SH-SY5Y (cell line): ENCODE results near the gene EDEM3.

Experiments
- GATA2 ChIP-seq: IDR thresholded peaks from 2 replicates; pipeline ENCODE4 v1.6.1; 2011; ENCODE audit warnings: mild to moderate bottlenecking, low read depth, low read length
- GATA3 ChIP-seq: IDR thresholded peaks from 2 replicates; pipeline ENCODE4 v1.6.1; 2011; ENCODE audit warnings: low read depth, mild to moderate bottlenecking, low read length, moderate library complexity

Gene EDEM3

DNA sequence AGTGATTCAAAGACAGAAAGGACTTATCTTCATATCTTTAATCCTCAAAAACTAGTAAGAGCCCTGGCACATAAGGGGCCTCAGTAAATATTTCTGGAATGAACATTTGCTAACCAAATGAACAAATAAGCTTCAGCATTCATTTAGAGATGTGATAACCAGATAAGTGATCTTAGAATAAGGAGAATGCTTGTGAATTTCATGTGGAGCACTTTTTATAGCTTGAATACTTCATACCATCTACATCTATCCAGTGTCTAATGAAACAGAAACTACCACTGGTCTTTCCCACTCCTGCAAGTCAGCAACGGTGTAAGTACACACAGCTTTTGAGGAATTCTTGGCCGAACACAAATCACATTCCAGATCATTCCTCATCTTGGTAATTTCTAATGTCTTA lies 38.5 kb downstream of the EDEM3 start:
- no peak for TF ChIP-seq GATA2

DNA sequence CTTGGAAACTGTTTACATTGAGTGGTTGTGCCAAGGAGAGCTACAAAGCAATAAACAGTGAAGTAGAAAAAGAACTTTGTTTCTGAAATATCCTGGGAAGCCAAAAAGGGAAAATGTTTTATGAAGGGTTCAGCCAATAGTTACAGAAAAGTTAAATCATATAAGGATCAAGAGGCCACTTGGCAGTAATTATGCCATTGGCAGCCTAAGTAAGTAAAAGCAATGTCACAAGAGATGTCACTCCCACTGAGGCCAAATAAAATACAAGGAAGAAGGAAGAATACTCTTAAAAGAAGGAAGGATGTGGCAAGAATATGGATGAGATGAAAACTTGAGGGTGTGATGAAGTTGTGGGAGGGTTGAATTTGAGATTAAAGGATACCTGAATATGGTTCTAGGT lies 45.2 kb downstream of the EDEM3 start:
- TF ChIP-seq GATA3 (no peak), GATA2 (no peak)

DNA sequence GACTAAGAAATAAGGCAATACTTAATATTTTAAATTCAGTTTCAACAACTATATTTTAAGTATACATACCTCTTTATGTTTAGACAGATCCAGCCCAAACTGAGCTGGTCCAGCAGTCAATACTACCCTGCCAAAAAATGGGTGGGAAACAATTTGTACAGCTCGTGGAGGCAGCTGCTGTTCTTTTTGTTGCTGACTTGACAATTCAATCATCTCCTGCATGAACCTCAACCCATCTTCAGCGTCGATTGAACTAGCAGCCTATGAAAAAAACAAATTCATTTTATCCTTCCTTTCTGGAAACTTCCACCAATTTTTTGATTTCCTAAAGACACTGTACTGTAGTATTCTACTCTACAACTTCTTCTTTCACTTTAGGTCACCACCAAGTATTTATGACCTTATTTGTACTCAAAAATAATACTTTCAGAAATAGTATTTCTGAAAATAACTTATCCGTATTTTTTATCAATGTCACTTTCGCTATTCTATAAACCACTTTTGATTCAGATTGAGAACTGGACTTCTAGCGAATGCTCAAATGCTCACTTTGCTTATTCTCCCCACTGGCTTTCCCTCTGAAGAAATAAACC lies 46.5 kb downstream of the EDEM3 start:
- TF ChIP-seq GATA2 (no peak), GATA3 (no peak)

DNA sequence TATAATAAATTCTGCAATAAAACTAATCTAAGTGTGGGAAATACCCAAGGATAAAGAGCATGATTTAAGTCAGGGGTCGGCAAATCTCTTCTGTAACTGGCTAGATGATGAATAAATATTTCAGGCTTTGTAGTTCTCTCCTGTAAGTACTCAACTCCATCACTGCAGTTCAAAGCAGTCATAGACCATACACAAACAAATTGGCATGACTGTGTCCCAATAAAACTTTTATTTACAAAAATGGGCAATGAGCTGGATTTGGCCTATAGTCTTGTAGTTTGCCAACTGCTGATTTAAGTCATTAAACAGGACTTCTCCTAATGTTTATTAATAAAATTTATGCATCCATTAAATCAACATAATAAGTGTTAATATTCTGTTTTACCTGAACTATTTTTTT lies 49.4 kb downstream of the EDEM3 start:
- TF ChIP-seq GATA2: no peak
- no peak for TF ChIP-seq GATA3

DNA sequence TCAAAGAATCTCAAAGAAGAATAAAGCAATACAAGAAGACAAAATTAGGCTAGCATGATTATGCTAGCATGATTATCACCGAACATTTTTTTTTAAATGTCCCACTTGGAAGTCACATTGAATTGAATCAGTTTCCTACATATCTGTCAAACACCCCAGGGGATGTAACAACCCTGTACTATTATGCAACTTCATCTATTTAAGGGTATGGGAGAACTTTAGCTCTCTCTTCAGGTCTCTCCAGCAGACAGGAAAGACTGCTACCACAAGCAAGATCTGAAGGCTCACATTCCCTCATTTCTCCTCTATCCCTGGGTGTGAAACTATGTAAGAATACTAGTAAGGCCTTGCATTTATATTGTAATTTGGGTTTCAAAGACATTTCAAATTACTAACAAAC lies 52.8 kb downstream of the EDEM3 start:
- no peak for TF ChIP-seq GATA3
- TF ChIP-seq GATA2: no peak

DNA sequence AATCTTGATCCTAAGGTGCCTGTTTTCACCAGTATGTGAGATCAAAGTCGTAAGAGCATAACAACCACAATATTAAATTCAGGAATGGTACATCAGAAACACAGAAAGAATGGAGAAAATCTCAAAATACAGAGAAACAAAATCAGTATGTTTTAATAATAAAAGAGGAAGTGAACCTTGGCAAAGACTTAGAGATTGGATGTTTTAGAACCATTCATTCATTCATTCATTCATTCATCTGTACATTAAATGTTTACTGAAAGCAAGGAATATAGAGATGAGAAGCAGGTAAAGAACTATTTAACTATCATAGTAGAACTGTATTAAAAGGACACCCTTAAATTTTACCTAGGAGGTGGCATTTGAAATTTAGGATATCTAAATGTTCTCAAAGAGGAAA lies 55.7 kb downstream of the EDEM3 start:
- no peak for TF ChIP-seq GATA3
- TF ChIP-seq GATA2: no peak

DNA sequence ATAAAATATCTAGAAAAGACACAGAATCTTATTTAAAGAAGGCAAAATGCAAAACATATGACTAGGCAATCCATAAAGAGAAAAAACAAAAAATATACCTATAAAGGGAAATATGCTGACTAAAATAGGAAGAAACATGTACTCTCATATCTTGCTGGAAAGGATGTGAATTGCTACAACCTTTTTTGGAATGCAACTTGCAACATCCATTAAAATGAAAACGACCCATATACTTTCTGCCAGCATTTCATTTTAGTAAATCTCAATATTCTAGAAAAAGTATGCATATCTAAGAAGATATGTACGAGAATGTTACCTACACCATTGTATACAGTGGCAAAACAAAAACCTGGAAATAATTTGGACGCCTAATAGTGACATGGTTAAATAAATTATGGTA lies 56.6 kb downstream of the EDEM3 start:
- TF ChIP-seq GATA3 (no peak), GATA2 (no peak)

DNA sequence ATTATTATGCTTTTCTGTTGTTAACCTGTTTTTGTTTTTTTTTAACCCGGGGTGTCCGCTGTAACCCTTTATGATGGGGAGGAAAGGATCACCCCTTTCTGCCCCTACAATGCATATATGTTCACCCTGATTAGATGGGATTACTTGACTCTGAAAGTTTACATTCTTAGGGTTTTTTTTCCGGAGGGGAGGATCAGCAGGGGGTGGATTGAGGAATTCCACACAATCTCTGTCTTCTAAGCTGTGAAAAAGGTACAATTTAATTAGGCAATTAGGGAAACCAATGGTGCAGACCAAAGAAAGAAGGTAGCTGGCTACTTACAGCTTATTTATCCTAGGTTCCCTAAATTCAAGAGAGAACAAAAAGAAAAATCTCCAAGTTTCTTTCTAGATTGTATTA lies 58.3 kb downstream of the EDEM3 start:
- TF ChIP-seq GATA2 (no peak), GATA3 (no peak)

DNA sequence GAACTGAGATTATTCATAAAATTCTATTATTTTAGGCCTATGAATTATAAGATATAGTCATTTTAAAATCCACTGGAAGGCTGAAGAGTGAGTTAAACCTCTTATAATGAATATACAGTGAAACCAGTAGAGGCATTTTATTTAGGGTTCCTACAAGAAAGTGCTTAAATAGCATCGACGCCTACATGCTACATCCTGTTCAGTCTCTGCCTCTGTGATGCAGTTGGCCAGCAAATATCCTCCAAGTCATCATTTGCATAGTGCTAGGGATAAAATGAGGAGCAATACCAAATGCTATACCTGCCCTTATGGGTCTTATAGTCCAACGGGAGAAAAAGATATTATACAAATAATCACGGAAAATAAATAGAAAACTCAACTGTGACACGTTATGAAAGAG lies 59.6 kb downstream of the EDEM3 start:
- TF ChIP-seq GATA2 (no peak), GATA3 (no peak)

DNA sequence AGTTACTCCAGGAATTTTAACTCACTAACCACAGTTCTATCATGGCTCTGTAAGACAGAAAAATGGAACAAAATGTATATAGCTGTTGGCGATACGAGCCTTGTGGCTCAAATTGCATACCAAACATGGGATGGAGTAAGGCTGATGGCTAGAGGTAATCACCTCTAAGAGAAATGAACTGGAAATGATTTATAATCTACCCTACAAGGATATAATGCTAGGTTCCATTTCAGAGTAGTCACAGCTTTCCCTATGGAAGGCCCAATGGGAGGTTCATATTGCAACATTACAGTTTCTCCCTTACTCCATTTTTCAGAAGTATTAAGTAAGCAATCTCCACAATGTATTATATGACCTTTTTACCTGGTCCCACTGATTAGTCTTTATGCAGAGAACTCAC lies 61.6 kb downstream of the EDEM3 start:
- TF ChIP-seq GATA3: no peak
- TF ChIP-seq GATA2: no peak

DNA sequence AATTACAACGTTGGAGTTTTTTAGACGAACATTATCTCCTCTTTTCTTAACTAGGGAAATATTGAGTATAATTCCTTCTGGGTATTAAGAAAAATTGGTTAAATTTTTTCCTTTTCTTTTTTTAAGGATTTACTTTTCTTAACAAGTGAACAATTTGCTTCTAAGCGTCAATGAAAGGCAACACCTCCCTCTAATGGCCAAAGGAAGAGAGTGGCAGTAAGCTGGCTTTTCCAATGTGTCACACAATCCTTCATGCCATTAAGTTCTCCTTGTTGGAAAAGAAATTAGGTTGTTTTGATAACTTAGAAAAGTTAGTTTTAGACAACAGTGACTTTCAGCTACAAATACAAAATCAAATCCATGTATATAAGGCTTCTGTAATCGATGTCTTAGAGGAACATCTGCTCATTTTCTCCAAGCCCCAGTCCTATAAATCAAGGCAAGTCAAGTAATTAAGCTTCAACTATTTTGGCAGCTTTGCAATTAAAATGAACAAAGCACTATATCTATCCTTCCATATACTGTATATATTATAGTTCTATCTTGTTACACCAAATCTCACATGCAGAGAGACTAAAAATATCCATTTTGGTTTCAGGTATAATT lies 62.8 kb downstream of the EDEM3 start:
- no peak for TF ChIP-seq GATA2
- TF ChIP-seq GATA3: no peak

DNA sequence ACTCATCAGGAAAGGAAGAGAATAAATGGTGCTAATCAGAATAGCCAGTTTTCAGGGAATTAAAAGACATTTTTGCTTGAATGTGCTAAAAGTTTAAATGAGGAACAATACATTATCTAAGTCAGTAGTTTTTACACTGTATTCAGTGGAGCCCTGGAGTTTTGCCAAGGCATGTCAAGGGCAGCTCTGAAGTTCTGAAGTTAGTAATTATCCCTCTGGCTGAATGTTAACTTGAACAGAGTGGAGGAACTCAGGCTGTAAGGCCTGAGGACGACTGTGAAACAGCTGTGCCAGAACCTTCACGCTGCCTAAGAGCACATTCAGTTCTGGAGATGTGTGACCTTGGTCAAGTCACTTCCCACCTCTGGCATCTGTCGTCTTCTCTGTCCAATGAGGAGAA lies 68.1 kb downstream of the EDEM3 start:
- TF ChIP-seq GATA3 (no peak), GATA2 (no peak)

DNA sequence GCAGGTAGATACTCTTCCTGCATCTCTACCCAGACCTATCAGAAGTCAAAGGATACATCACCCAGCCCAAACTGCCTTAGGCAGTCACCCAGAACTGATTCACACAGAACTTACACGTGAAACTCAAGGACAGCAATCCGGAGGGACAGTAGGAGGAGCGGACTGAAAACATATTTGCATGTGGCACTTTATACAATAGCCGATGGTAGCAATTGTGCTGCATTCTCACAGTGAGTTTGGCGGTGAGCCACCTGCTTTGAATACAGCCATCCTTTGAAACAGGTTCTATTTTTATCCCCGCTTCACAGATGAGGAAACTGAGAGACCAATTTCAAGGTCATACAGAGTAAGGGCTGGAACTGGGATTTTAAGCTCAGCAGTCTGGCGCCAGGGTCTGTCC lies 69.5 kb downstream of the EDEM3 start:
- TF ChIP-seq GATA3 (no peak), GATA2 (no peak)

DNA sequence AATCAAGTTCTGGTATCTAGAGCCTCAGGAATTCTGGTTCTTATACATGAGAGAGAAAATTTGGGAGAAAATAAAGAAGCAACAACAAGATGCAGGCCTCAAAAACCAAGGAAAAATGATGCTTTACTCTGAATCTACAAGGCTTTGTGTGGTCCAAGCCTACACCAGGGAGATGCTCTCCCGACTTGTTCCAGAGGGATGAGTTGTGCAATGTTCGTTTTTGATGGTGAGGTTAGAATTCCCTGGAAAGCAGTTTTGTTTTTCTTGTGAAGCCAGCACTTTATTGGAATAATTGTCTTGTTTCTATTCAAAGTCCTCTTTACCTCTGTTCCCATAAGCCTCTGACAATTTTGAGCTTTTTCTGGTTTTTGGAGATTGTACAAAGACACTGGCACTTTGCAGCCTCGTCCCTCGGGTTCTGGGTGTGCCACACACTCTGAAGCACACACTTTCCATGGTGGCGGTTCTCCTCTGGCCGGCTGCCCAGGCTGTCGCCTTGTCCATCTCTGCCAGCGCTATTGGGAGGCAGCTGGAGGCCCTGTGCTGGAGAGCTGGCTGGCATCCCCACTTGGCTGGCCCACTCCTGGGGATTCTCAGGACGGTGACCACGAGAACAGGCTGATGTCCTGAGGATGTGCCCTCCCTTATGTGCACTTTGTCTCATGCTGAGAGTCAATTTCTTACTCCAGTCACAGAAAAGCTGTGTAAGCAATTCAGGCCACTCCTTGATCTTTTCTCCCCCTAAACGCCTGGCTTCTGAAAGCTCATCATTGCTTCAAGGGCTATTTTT lies 70.2 kb downstream of the EDEM3 start:
- no peak for TF ChIP-seq GATA2
- TF ChIP-seq GATA3: no peak

DNA sequence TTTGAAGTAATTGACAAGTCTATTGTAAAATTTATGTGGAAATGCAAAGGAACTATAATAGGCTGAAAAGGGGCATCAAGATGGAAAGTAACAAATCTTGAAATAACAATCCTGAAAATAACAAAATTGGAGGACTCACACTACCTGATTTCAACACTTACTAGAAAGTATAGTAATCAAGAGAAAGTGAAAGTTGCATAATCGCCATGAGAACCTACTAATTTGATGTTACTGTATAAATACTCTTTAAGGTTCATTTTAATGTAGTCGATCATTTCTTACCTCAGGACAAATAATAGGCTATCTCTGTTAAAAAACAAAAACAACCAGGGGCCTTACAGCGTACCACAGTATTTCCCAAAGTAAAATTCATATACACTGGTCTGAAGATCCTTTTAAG lies 71.7 kb downstream of the EDEM3 start:
- no peak for TF ChIP-seq GATA3
- TF ChIP-seq GATA2: no peak

DNA sequence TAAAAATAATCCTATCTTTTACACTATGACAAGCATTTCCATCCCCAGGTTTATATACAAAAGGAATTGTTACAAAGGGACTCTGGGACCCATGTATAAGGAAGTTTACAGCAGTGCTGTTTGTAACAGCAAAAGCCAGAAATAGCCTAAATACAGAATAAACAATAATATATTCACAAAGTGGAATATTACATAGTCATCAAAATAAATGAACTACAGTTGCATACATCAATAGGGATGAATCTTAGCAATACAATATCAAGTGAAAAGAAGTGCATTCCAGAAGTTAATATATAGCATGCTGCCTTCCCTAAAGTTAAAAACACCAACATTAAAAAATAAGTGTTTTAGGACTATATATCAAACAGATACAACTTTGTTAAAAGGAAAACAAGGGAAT lies 77.3 kb downstream of the EDEM3 start:
- no peak for TF ChIP-seq GATA2
- no peak for TF ChIP-seq GATA3
